ENCODE results near the gene ADCY7. TPM values are rescaled to one million over a fixed set of nuclear protein-coding genes. Genes with fewer than 3 reads are reported as not detected.
A peak's percentile ranks its signal among the peaks of the same experiment; 100 is the strongest.

The ADCY7 gene
- total RNA-seq, 1 experiment from 2014 or later = 34.2 TPM

- H3K79me2 ChIP-seq (ENCODE audit: insufficient read depth, low read length) = no peaks in the 10 kb centered on the region
- no peak overlapping the region for H3K4me3 ChIP-seq (replicated peaks in 1 of 2; ENCODE audit: low read depth in 1 of 2, low read length in 2 of 2)
- no peaks in the 10 kb centered on the region for H4K20me1 ChIP-seq (ENCODE audit: insufficient read depth)
- TF ChIP-seq SP1 (IDR thresholded peaks at IDR 0.05; ENCODE audit: low read depth) (no peak), TCF7L2 (IDR thresholded peaks at IDR 0.05; ENCODE audit: borderline replicate concordance, extremely low read depth, insufficient read depth, insufficient read length) (no peak), RAD21 (IDR thresholded peaks at IDR 0.05; ENCODE audit: low read depth) (no peak), EGR1 (IDR thresholded peaks at IDR 0.05; ENCODE audit: low read depth) (no peak), FOSL1 (IDR thresholded peaks at IDR 0.05; ENCODE audit: low read depth) (no peak), EZH2 (IDR thresholded peaks at IDR 0.05) (no peak), ZFX (IDR thresholded peaks at IDR 0.05) (no peak), POLR2AphosphoS5 (IDR thresholded peaks at IDR 0.05; ENCODE audit: low read depth, low read length) (no peak), SIN3A (IDR thresholded peaks at IDR 0.05; ENCODE audit: low read depth) (no peak), ELF1 (IDR thresholded peaks at IDR 0.05; ENCODE audit: borderline replicate concordance, low read depth) (no peak), POLR2A (IDR thresholded peaks at IDR 0.05; ENCODE audit: borderline replicate concordance, extremely low read depth, insufficient read depth, insufficient read length) (no peak), CEBPB (IDR thresholded peaks at IDR 0.05; ENCODE audit: low read depth) (no peak)
- no peaks in the 10 kb centered on the region for H3K9me2 ChIP-seq (ENCODE audit: insufficient read depth)
- ChIA-PET POLR2A (no interaction called here), CTCF (no interaction called here), RAD21 (ENCODE audit: low non-redundant PET in 1 of 2, low total read pairs in 2 of 2, uncharacterized antibody in 2 of 2, unreplicated experiment in 2 of 2) (no interaction called here)
- ATAC-seq = no peak
- H3K27me3 ChIP-seq (ENCODE audit: insufficient read depth, low read length) = no peaks in the 10 kb centered on the region
- H2AFZ ChIP-seq (ENCODE audit: low read depth, low read length, poor library complexity, severe bottlenecking) = no peak overlapping the region
- H3K36me3 ChIP-seq (ENCODE audit: control insufficient read depth in 1 of 2, insufficient read depth in 2 of 2, low read length in 2 of 2) = peaks cover 11 to 19% of the 10 kb centered on the region in 2 experiments; a peak in 2 of 4 replicates
- no peak overlapping the region for H3K27ac ChIP-seq (ENCODE audit: low read depth, low read length)
- no peak overlapping the region for H3K4me2 ChIP-seq (ENCODE audit: low read length)
- H3K9me3 ChIP-seq (ENCODE audit: control insufficient read depth in 1 of 2, insufficient read depth in 1 of 2, low read depth in 1 of 2, low read length in 2 of 2) = no peaks in the 10 kb centered on the region
- intact Hi-C loops (cut with micrococcal nuclease) = no loop called here
- peaks cover 0 to 13% of the 10 kb centered on the region in 2 experiments; a peak in 2 of 4 replicates for H3K4me1 ChIP-seq (ENCODE audit: control insufficient read depth in 1 of 2, insufficient read depth in 2 of 2, low read length in 2 of 2)
- BruUV-seq (replicated peaks) = TSS peak; percentile 18
- DNase-seq (ENCODE audit: low read depth, low spot score) = no peak
- no peak overlapping the region for H3K9ac ChIP-seq (ENCODE audit: low read length)
These were observed 44.8 kb downstream of the ADCY7 start for GRCh38 chr16:50311134-50311528.

GRCh38 chr16:50311891-50312501 is 45.6 kb downstream of the ADCY7 start:
- ChIA-PET POLR2A (no interaction called here), CTCF (no interaction called here), RAD21 (ENCODE audit: low non-redundant PET in 1 of 2, low total read pairs in 2 of 2, uncharacterized antibody in 2 of 2, unreplicated experiment in 2 of 2) (no interaction called here)
- BruUV-seq (replicated peaks) = no TSS peak
- no peak overlapping the region for H3K4me3 ChIP-seq (replicated peaks in 1 of 2; ENCODE audit: low read depth in 1 of 2, low read length in 2 of 2)
- no peaks in the 10 kb centered on the region for H3K9me2 ChIP-seq (ENCODE audit: insufficient read depth)
- no peaks in the 10 kb centered on the region for H4K20me1 ChIP-seq (ENCODE audit: insufficient read depth)
- no peak overlapping the region for H3K9ac ChIP-seq (ENCODE audit: low read length)
- H2AFZ ChIP-seq (ENCODE audit: low read depth, low read length, poor library complexity, severe bottlenecking) = no peak overlapping the region
- H3K36me3 ChIP-seq (ENCODE audit: control insufficient read depth in 1 of 2, insufficient read depth in 2 of 2, low read length in 2 of 2) = peaks cover 11 to 28% of the 10 kb centered on the region in 2 experiments; a peak in 2 of 4 replicates
- peaks cover 0 to 11% of the 10 kb centered on the region in 2 experiments; a peak in 2 of 4 replicates for H3K4me1 ChIP-seq (ENCODE audit: control insufficient read depth in 1 of 2, insufficient read depth in 2 of 2, low read length in 2 of 2)
- ATAC-seq (0 out of 2 replicates have a peak, but pooled peaks have one; percentile 5), DNase-seq (ENCODE audit: low read depth, low spot score) (no peak)
- intact Hi-C loops (cut with micrococcal nuclease) = no loop called here
- H3K9me3 ChIP-seq (ENCODE audit: control insufficient read depth in 1 of 2, insufficient read depth in 1 of 2, low read depth in 1 of 2, low read length in 2 of 2) = no peaks in the 10 kb centered on the region
- H3K27me3 ChIP-seq (ENCODE audit: insufficient read depth, low read length) = no peaks in the 10 kb centered on the region
- no peaks in the 10 kb centered on the region for H3K79me2 ChIP-seq (ENCODE audit: insufficient read depth, low read length)
- no peak overlapping the region for H3K27ac ChIP-seq (ENCODE audit: low read depth, low read length)
- H3K4me2 ChIP-seq (ENCODE audit: low read length) = no peak overlapping the region
- TF ChIP-seq SRF (IDR thresholded peaks at IDR 0.05; ENCODE audit: low read depth) (no peak), CBX3 (IDR thresholded peaks at IDR 0.05; ENCODE audit: low read depth) (no peak), CEBPB (IDR thresholded peaks at IDR 0.05; ENCODE audit: low read depth) (no peak), JUND (IDR thresholded peaks at IDR 0.05) (no peak), ATF3 (IDR thresholded peaks at IDR 0.05) (no peak), EGR1 (IDR thresholded peaks at IDR 0.05; ENCODE audit: low read depth) (no peak), EZH2 (IDR thresholded peaks at IDR 0.05) (no peak), MAX (IDR thresholded peaks at IDR 0.05) (no peak), SIN3A (IDR thresholded peaks at IDR 0.05; ENCODE audit: low read depth) (no peak), ZBTB33 (IDR thresholded peaks at IDR 0.05; ENCODE audit: extremely low read depth, insufficient replicate concordance, low read length) (no peak), EZH2phosphoT487 (IDR thresholded peaks at IDR 0.05; ENCODE audit: borderline replicate concordance) (no peak), POLR2AphosphoS5 (IDR thresholded peaks at IDR 0.05; ENCODE audit: low read depth, low read length) (no peak), ZFX (IDR thresholded peaks at IDR 0.05) (no peak), RAD21 (IDR thresholded peaks at IDR 0.05; ENCODE audit: low read depth) (no peak), ZNF274 (IDR thresholded peaks at IDR 0.05; ENCODE audit: low read depth, low read length) (no peak)
